HepG2 (cell line): ENCODE measurements around the gene RABGGTA. TPM values are rescaled to one million over a fixed set of nuclear protein-coding genes. Genes with fewer than 3 reads are reported as not detected.
A peak's percentile ranks its signal among the peaks of the same experiment; 100 is the strongest.

Source experiments
- ATAC-seq: fragments of 200-7000 bp; cut with Tn5 transposase; 3 replicates; pipeline ENCODE4 v1.9.1; 2020; ENCODE audit warnings: mild to moderate bottlenecking, moderate library complexity
- BruUV-seq: library from RNA; stranded (reverse); fragments of 400-500 nt; replicated peaks from 2 replicates; lab custom pipeline; 2021; lab: Mats Ljungman, UMichigan
- CTCF ChIA-PET: fragments of 300-600 bp; formaldehyde crosslinking; extraction: SDS; loops from one replicate; lab custom pipeline; 2021; ENCODE audit warnings: low total read pairs, inconsistent platforms, low intra/inter-chr PET ratio; lab: Yijun Ruan, JAX
- POLR2A ChIA-PET: fragments of 350-600 bp; sonication (Branson Sonifier 250); formaldehyde crosslinking; loops from one replicate; lab custom pipeline; 2020; ENCODE audit warnings: antibody characterized with exemption, inconsistent platforms; lab: Yijun Ruan, JAX
- DNase-seq: peaks from one replicate; pipeline ENCODE4 v3.0.0-alpha.2; 2015; ENCODE audit warnings: low spot score
- FAIRE-seq: peaks from 3 replicates; lab custom pipeline; 2011; peaks lifted over from hg19 to GRCh38; lab: Jason Lieb, UNC
- H2AFZ ChIP-seq: one replicate; pipeline ENCODE4 v1.6.1; 2011; ENCODE audit warnings: low read length, inconsistent platforms
- H3K27ac ChIP-seq: fragments of 300-600 bp; 3 replicates; pipeline ENCODE4 v1.8.0; 2011; ENCODE audit warnings: mixed run types, mild to moderate bottlenecking, mixed read lengths, low read length, inconsistent platforms; ENCODE audit not compliant: insufficient read depth; ENCODE audit errors: extremely low read length
- H3K27me3 ChIP-seq, 2 experiments: fragments of 200-600 bp in 1 of 2; 2 replicates in 1 of 2; 3 replicates in 1 of 2; pipeline versions ENCODE4 v1.6.0 to v1.8.0; 2011; ENCODE audit warnings: low read length in 2 of 2, mild to moderate bottlenecking in 2 of 2, moderate library complexity in 2 of 2, inconsistent platforms in 1 of 2; ENCODE audit not compliant: insufficient read depth in 2 of 2, control insufficient read depth in 1 of 2
- H3K36me3 ChIP-seq, 2 experiments: fragments of 200-600 bp in 1 of 2; replicated peaks in 1 of 2; 2 replicates in 1 of 2; 3 replicates in 1 of 2; pipeline versions ENCODE4 v1.5.1 to v1.8.0; 2011; ENCODE audit warnings: low read length in 2 of 2, inconsistent platforms in 1 of 2; ENCODE audit not compliant: insufficient read depth in 2 of 2, control insufficient read depth in 1 of 2
- H3K4me1 ChIP-seq: 2 replicates; pipeline ENCODE4 v1.5.1; 2012; ENCODE audit warnings: low read length, inconsistent platforms; ENCODE audit not compliant: insufficient read depth
- H3K4me2 ChIP-seq: 2 replicates; pipeline ENCODE4 v1.6.0; 2011; ENCODE audit warnings: low read depth, low read length, inconsistent platforms
- H3K4me3 ChIP-seq, 3 experiments: fragments of 200-600 bp in 1 of 3; sonication (generic), shearing (Covaris generic) in 1 of 3; replicated peaks in 1 of 3; 2 replicates each; pipeline ENCODE4 v1.5.1; 2011 to 2016; ENCODE audit warnings: low read length in 3 of 3, inconsistent platforms in 2 of 3, low read depth in 2 of 3, mild to moderate bottlenecking in 2 of 3, control low read depth in 1 of 3, mixed read lengths in 1 of 3; ENCODE audit not compliant: insufficient read depth in 1 of 3
- H3K79me2 ChIP-seq: one replicate; pipeline ENCODE4 v1.6.1; 2011; ENCODE audit warnings: low read length, inconsistent platforms; ENCODE audit not compliant: insufficient read depth
- H3K9ac ChIP-seq: 2 replicates; pipeline ENCODE4 v1.6.0; 2011; ENCODE audit warnings: mild to moderate bottlenecking, low read depth, low read length, inconsistent platforms; ENCODE audit not compliant: insufficient read depth
- H3K9me3 ChIP-seq: 2 replicates; pipeline ENCODE4 v1.5.1; 2012; ENCODE audit warnings: mild to moderate bottlenecking, low read length
- H4K20me1 ChIP-seq: 2 replicates; pipeline ENCODE4 v1.6.0; 2011; ENCODE audit warnings: inconsistent platforms, mild to moderate bottlenecking, low read length, moderate library complexity; ENCODE audit not compliant: insufficient read depth
- ETV5 ChIP-seq: IDR thresholded peaks from 2 replicates; pipeline ENCODE4 v1.6.1; 2018; ENCODE audit warnings: missing biosample characterization, missing genetic modification reagents, inconsistent platforms, borderline replicate concordance
- HMG20A ChIP-seq: IDR thresholded peaks from 2 replicates; pipeline ENCODE4 v1.6.1; 2016; ENCODE audit warnings: borderline replicate concordance
- MIER3 ChIP-seq: IDR thresholded peaks from 2 replicates; pipeline ENCODE4 v1.6.1; 2016; ENCODE audit warnings: missing compliant biosample characterization, borderline replicate concordance
- RELA ChIP-seq: sonication (generic); formaldehyde crosslinking; IDR thresholded peaks from 2 replicates; pipeline ENCODE4 v1.4.0; 2020; ENCODE audit warnings: missing genetic modification reagents
- ZBTB43 ChIP-seq: sonication (generic); formaldehyde crosslinking; conservative IDR thresholded peaks from 2 replicates; pipeline ENCODE4 v1.4.0; 2020; ENCODE audit warnings: missing genetic modification reagents
- ZNF337 ChIP-seq: sonication (generic); formaldehyde crosslinking; IDR thresholded peaks from 2 replicates; pipeline ENCODE4 v1.5.1; 2020; ENCODE audit warnings: missing genetic modification reagents, low read depth, mild to moderate bottlenecking, borderline replicate concordance
- WGBS: methylation state at CpG from one replicate; pipeline ENCODE4 v1.1.6; 2017; ENCODE audit warnings: low lambda C conversion rate; 5-methylcytosine and 5-hydroxymethylcytosine counted together
- in situ Hi-C: cut with HindIII; loops from 2 replicates; pipeline ENCODE4 v1.10.0; 2017; ENCODE audit warnings: low pct_unique_long_range_greater_than_20kb; ENCODE audit not compliant: extremely low pct_ligation_motif_present
- intact Hi-C: fragments of 100-400 bp; cut with micrococcal nuclease; formaldehyde crosslinking; loops from one replicate; pipeline ENCODE4 v1.10.0; 2022; ENCODE audit not compliant: unreplicated experiment
- polyA plus RNA-seq, 8 experiments: library from polyadenylated mRNA; depleted of rRNA in 3 of 8; stranded (reverse) in 7 of 8; unstranded in 1 of 8; fragments of >200 nt; fragmentation: Illumina TruSeq in 4 of 8; extraction: Trizol in 4 of 8; gene quantifications; 2 replicates each; pipeline versions ENCODE4 v1.2.1 to v1.2.3, GENCODE V29; 2011 to 2016; ENCODE audit warnings: low read depth in 4 of 8, missing spikeins in 1 of 8, mixed read lengths in 1 of 8; ENCODE audit not compliant: insufficient read depth in 1 of 8
- total RNA-seq, 5 experiments: library from RNA; depleted of rRNA; stranded (reverse); fragments of >200 nt; fragmentation: Illumina TruSeq; extraction: Trizol; gene quantifications; 2 replicates each; pipeline ENCODE4 v1.2.3, GENCODE V29; 2016; ENCODE audit warnings: low read depth in 1 of 5
- TF ChIP-seq, protein P1 (sequence below): sonication (generic); formaldehyde crosslinking; IDR thresholded peaks from 2 replicates; pipeline ENCODE4 v1.4.0; 2020; ENCODE audit warnings: low read depth, missing genetic modification reagents

Gene RABGGTA
- total and polyA plus RNA-seq, 2 of the 13 experiments (the other 11 are each of a cell fraction or from before 2014, with no cell fraction given), result 57.9 to 90.8 TPM

- TF ChIP-seq ZBTB43 (no peak), ETV5 (CRISPR knock-in tag) (peak; percentile 19; the same call in 1 of the 2 replicates), MIER3 (CRISPR knock-in tag) (0 out of 2 replicates have a peak, but pooled peaks have one; percentile 21)
- TF ChIP-seq, protein P1, sequence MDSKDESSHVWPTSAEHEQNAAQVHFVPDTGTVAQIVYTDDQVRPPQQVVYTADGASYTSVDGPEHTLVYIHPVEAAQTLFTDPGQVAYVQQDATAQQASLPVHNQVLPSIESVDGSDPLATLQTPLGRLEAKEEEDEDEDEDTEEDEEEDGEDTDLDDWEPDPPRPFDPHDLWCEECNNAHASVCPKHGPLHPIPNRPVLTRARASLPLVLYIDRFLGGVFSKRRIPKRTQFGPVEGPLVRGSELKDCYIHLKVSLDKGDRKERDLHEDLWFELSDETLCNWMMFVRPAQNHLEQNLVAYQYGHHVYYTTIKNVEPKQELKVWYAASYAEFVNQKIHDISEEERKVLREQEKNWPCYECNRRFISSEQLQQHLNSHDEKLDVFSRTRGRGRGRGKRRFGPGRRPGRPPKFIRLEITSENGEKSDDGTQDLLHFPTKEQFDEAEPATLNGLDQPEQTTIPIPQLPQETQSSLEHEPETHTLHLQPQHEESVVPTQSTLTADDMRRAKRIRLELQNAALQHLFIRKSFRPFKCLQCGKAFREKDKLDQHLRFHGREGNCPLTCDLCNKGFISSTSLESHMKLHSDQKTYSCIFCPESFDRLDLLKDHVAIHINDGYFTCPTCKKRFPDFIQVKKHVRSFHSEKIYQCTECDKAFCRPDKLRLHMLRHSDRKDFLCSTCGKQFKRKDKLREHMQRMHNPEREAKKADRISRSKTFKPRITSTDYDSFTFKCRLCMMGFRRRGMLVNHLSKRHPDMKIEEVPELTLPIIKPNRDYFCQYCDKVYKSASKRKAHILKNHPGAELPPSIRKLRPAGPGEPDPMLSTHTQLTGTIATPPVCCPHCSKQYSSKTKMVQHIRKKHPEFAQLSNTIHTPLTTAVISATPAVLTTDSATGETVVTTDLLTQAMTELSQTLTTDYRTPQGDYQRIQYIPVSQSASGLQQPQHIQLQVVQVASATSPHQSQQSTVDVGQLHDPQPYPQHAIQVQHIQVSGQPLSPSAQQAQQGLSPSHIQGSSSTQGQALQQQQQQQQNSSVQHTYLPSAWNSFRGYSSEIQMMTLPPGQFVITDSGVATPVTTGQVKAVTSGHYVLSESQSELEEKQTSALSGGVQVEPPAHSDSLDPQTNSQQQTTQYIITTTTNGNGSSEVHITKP (CRISPR knock-in tag), result 0 out of 2 replicates have a peak, but pooled peaks have one; percentile 50
These were observed 45.9 kb upstream of the RABGGTA start (continued) for GRCh38 chr14:24317141-24317928.

- DNase-seq, result no peak
- no peaks in the 10 kb centered on the region for H3K9me3 ChIP-seq
- no peak overlapping the region for H3K9ac ChIP-seq
- 85% methylated on average over 18 of the region's 18 CpGs for WGBS
- H3K4me3 ChIP-seq, result no peak overlapping the region
- no TSS peak for BruUV-seq
- no peak overlapping the region for H2AFZ ChIP-seq
- H3K4me2 ChIP-seq, result 0 out of 2 replicates have a peak overlapping the region, but pooled peaks have one; percentile 89
- H3K79me2 ChIP-seq, result no peaks in the 10 kb centered on the region
- FAIRE-seq, result no peak
- ChIA-PET CTCF (interaction anchor here (1.2 to 2.4 kb wide), 3 partner anchors 9 to 120 kb away, joined by 3 to 7 read pairs (median 4); partner anchors contain the start of gene CIDEB), POLR2A (interaction anchor here (0.9 to 3.5 kb wide), 13 partner anchors 9 to 202 kb away, joined by 3 to 57 read pairs (median 8); partner anchors contain the start of genes CBLN3, CHMP4A, CIDEB and DCAF11)
- peaks cover 37% of the 10 kb centered on the region for H3K4me1 ChIP-seq
- no peak overlapping the region for H3K27ac ChIP-seq
- peaks cover 6 to 41% of the 10 kb centered on the region in 2 experiments; a peak in 4 of 5 replicates for H3K27me3 ChIP-seq
- H4K20me1 ChIP-seq, result no peaks in the 10 kb centered on the region
- in situ Hi-C loops (no loop called here), intact Hi-C loops (no loop called here)
- H3K36me3 ChIP-seq, result no peaks in the 10 kb centered on the region
- peak; percentile 0; the same call in 2 of the 3 replicates for ATAC-seq
- TF ChIP-seq RELA (CRISPR knock-in tag), result 0 out of 2 replicates have a peak, but pooled peaks have one; percentile 0
- no peak for TF ChIP-seq HMG20A (CRISPR knock-in tag)
- TF ChIP-seq ZNF337 (CRISPR knock-in tag), result peak; percentile 19; the same call in 1 of the 2 replicates
These were observed 45.2 kb upstream of the RABGGTA start for GRCh38 chr14:24316597-24316950.
